ENCODE measurements around the gene GRHL3.
"Not testable (repeated sequence)": the region's sequence is repeated elsewhere in the genome, so short reads cannot be mapped to it uniquely, and the experiment has no call there.

GRHL3 gene

DNA sequence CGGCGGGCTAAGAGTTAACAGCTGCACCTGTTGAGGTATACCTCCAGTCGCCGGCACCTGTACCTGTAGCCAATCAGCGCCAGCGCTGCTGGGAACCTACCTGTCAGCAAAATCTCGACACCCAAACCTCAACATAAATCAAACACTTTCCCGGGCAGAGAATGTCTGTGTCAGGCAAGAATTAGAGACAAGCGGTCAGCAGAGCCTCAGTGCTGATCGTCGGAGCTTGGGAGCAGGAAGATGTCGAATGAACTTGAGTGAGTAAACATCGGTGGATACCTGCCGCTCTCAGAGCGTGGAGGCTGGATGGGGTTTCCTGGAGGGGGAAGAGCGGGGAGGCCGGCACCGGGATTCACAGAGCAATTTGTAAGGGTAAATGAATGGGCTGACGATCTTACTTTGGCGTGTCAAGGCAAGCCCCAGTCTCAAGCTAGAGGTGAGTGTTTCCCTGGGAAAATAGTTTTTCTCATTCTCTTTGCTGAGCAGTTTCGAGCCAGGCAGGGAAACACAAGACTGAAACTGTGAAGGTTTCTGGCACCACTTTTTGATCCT, at the start of gene GRHL3:
Gene GRHL3 (plus strand): TSS at position 46 of the 552 bp plus-strand sequence. CDS start 195 bp downstream, at position 241.
- peak; percentile 98 for DNase-seq (ENCODE audit: low read depth)
- TF ChIP-seq, protein P1, sequence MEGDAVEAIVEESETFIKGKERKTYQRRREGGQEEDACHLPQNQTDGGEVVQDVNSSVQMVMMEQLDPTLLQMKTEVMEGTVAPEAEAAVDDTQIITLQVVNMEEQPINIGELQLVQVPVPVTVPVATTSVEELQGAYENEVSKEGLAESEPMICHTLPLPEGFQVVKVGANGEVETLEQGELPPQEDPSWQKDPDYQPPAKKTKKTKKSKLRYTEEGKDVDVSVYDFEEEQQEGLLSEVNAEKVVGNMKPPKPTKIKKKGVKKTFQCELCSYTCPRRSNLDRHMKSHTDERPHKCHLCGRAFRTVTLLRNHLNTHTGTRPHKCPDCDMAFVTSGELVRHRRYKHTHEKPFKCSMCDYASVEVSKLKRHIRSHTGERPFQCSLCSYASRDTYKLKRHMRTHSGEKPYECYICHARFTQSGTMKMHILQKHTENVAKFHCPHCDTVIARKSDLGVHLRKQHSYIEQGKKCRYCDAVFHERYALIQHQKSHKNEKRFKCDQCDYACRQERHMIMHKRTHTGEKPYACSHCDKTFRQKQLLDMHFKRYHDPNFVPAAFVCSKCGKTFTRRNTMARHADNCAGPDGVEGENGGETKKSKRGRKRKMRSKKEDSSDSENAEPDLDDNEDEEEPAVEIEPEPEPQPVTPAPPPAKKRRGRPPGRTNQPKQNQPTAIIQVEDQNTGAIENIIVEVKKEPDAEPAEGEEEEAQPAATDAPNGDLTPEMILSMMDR (IDR thresholded peaks at IDR 0.05; ENCODE audit: insufficient read depth, low read depth, low read length, missing control alignments), result no peak
- H3K4me3 ChIP-seq (ENCODE audit: low read length), result peak within 1 kb of the TSS; percentile 92

DNA sequence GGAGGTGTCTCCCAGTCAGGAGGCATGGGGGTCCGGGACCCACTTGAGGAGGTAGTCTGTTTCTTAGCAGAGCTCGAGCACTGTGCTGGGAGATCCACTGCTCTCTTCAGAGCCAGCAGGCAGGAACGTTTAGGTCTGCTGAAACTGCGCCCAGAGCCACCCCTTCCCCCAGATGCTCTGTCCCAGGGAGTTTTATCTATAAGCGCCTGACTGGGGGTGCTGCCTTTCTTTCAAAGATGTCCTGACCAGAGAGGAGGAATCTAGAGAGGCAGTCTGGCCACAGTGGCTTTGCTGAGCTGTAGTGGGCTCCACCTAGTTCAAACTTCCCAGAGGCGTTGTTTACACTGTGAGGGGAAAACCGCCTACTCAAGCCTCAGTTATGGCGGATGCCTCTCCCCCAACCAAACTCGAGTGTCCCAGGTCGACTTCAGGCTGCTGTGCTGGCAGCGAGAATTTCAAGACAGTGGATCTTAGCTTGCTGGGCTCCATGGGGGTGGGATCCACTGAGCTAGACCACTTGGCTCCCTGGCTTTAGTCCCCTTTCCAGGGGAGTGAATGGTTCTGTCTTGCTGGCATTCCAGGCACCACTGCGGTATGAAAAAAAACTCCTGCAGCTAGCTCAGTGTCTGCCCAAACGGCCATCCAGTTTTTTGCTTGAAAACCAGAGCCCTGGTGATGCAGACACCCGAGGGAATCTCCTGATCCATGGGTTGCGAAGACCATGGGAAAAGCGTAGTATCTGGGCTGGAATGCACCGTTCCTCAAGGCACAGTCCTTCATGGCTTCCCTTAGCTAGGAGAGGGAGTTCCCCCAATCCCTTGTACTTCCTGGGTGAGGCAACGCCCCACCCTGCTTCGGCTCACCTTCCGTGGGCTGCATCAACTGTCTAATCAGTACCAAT, 44.7 kb upstream of the GRHL3 start:
- DNase-seq (ENCODE audit: low read depth); H3K4me3 ChIP-seq (ENCODE audit: low read length): not testable (repeated sequence)

DNA sequence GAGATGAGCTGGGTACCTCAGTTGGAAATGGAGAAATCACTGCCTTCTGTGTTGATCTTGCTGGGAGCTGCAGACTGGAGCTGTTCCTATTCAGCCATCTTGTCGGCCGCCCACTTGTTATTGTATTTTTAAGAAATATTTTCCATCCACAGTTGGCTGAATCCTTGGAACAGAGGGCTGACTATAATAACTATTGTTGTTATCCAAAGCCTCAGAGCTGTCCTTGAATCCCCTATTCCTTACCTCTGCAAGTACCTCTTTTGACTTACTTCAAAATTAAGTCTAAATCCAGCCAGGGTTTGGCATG, 44.1 kb upstream of the GRHL3 start:
- TF ChIP-seq, protein P1 (IDR thresholded peaks at IDR 0.05; ENCODE audit: insufficient read depth, low read depth, low read length, missing control alignments), result no peak
- no peak overlapping the region for H3K4me3 ChIP-seq (ENCODE audit: low read length)
- DNase-seq (ENCODE audit: low read depth), result no peak

DNA sequence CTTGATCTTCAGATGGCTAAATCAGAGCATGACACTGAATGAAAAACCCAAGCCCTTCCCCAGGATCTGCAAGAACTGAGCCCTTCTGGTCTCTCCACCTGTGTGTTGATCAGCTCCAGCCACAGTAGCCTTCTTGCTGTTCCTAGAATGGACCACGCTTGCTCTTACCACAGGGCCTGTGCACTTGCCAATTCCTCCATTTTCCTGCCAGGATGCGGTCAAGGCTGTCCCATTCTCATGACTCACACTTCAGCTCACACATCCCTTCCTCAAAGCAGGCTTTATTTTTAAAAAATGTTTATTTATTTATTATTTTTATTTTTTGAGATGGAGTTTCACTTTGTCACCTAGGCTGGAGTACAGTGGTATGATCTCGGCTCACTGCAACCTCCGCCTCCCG, 43.6 kb upstream of the GRHL3 start:
- TF ChIP-seq, protein P1 (IDR thresholded peaks at IDR 0.05; ENCODE audit: insufficient read depth, low read depth, low read length, missing control alignments), result no peak
- DNase-seq (ENCODE audit: low read depth), result peak; percentile 36
- H3K4me3 ChIP-seq (ENCODE audit: low read length), result no peak overlapping the region

DNA sequence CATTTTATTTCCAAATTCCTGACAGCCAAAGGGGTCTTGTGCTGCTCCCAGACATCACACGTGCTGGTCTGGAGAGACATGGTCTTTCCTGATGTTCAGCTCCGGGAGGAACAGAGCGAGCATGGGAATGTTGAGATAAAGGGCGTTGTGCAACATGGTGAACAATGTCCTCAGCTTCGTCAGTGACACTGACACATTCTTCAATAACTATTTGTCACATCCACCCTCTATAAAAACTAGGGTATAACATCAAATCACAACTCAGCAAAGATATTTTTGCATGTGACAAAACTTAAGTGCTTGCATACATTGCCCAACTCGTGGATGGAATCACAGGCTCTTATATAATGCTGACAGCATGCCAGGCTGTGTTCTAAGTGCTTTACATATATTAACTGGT, 42.4 kb upstream of the GRHL3 start:
- DNase-seq (ENCODE audit: low read depth), result peak; percentile 38
- TF ChIP-seq, protein P1 (IDR thresholded peaks at IDR 0.05; ENCODE audit: insufficient read depth, low read depth, low read length, missing control alignments), result no peak
- no peak overlapping the region for H3K4me3 ChIP-seq (ENCODE audit: low read length)

DNA sequence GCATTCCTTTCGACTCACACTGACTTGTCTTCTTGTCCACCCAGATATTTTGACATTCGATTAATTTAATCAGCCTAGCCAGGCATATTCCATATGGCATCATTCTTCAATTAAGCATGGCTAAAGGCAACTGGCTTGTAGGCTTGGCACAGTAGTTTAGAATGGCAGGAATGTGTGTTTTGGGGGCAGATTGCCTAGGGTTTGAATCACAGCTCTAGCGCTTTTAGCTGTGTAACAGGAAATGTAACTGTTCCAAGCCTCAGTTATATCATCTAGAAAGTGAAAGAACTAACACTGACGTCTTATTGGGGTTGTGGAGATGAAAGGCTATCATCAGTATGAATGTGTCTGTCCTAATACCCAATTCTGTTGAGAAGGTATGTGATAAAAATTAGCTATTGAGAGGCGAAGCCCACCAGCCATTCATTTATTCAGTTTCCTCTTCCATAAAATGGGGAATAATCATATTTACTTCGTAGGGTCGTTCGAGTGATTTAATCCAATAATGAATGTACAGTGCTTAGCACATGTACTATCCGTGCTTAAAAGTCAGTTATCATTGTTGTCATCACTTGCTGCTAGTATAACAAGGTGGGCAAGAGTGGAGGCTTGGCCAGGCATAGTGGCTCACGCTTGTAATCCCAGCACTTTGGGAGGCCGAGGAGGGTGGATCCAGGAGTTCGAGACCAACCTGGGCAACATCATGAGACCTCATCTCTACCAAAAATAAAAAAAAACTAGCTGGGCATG, 41.6 kb upstream of the GRHL3 start:
- peak; percentile 62 for DNase-seq (ENCODE audit: low read depth)
- TF ChIP-seq, protein P1 (IDR thresholded peaks at IDR 0.05; ENCODE audit: insufficient read depth, low read depth, low read length, missing control alignments), result no peak
- no peak overlapping the region for H3K4me3 ChIP-seq (ENCODE audit: low read length)

DNA sequence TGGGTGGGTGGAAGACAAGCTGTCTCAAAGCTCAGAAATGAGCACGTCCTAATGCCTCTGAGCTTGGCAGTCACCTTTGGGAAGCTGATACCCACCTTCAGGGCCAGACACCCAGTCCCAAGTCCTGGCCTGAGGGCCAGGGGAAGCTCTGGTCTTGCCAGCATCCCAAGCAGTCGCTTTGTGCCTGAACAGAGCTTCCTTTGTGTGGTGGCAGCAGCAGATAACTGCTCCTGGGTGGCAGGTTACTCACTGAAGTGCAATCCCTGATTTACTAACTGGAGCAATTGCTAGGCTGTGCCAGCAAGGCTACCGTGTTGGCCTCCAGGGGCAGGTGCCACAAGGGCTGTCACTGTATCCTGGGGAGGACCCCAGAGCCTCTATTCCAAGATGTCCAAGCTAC, 40.4 kb upstream of the GRHL3 start:
- H3K4me3 ChIP-seq (ENCODE audit: low read length), result no peak overlapping the region
- TF ChIP-seq, protein P1 (IDR thresholded peaks at IDR 0.05; ENCODE audit: insufficient read depth, low read depth, low read length, missing control alignments), result no peak
- DNase-seq (ENCODE audit: low read depth), result no peak

Data from epithelial cell of esophagus (primary cell).